Liver (tissue), 3 donors: ENCODE data around the gene TP63.

Experiments
- EGR1 ChIP-seq, 2 donors: IDR thresholded peaks; 2 replicates each; pipeline ENCODE4 v1.6.1; 2016 to 2018; ENCODE audit warnings: antibody characterized with exemption in 2 of 2, low read depth in 2 of 2
- FOXA1 ChIP-seq: IDR thresholded peaks from 2 replicates; pipeline ENCODE4 v1.6.1; 2016; ENCODE audit warnings: antibody characterized with exemption
- GABPA ChIP-seq, 2 donors: IDR thresholded peaks in 1 of 2; conservative IDR thresholded peaks in 1 of 2; 2 replicates each; pipeline ENCODE4 v1.6.1; 2016; ENCODE audit warnings: antibody characterized with exemption in 2 of 2, mild to moderate bottlenecking in 1 of 2, moderate library complexity in 1 of 2
- JUND ChIP-seq, 2 donors: IDR thresholded peaks; 2 replicates each; pipeline ENCODE4 v1.6.1; 2016; ENCODE audit warnings: antibody characterized with exemption in 2 of 2
- NR2F2 ChIP-seq: IDR thresholded peaks from 2 replicates; pipeline ENCODE4 v1.6.1; 2016; ENCODE audit warnings: antibody characterized with exemption
- RAD21 ChIP-seq, 2 donors: IDR thresholded peaks; 2 replicates each; pipeline ENCODE4 v1.6.1; 2016; ENCODE audit warnings: antibody characterized with exemption in 2 of 2, mild to moderate bottlenecking in 2 of 2
- RXRA ChIP-seq, 2 donors: IDR thresholded peaks; 2 replicates each; pipeline ENCODE4 v1.6.1; 2017 to 2018; ENCODE audit warnings: antibody characterized with exemption in 2 of 2, mild to moderate bottlenecking in 1 of 2
- SP1 ChIP-seq: IDR thresholded peaks from 2 replicates; pipeline ENCODE4 v1.6.1; 2018; ENCODE audit warnings: antibody characterized with exemption, mild to moderate bottlenecking
- TAF1 ChIP-seq: conservative IDR thresholded peaks from 2 replicates; pipeline ENCODE4 v1.6.1; 2016; ENCODE audit warnings: antibody characterized with exemption, mild to moderate bottlenecking
- YY1 ChIP-seq: IDR thresholded peaks from 2 replicates; pipeline ENCODE4 v1.6.1; 2016; ENCODE audit warnings: antibody characterized with exemption, mild to moderate bottlenecking
- TF ChIP-seq, protein P1 (sequence below): IDR thresholded peaks from 2 replicates; pipeline ENCODE4 v1.6.1; 2016; ENCODE audit warnings: antibody characterized with exemption
- TF ChIP-seq, protein P2 (sequence below): fragments of 150-350 bp; IDR thresholded peaks from 2 replicates; pipeline ENCODE4 v1.5.1; 2017; ENCODE audit warnings: improper control_type of control experiment, low read depth, low read length; ENCODE audit not compliant: missing input control
- TF ChIP-seq, protein P3 (sequence below): IDR thresholded peaks from 2 replicates; pipeline ENCODE4 v1.6.1; 2016; ENCODE audit warnings: antibody characterized with exemption, mild to moderate bottlenecking
- TF ChIP-seq, protein P4 (sequence below): IDR thresholded peaks from 2 replicates; pipeline ENCODE4 v1.6.1; 2016; ENCODE audit warnings: antibody characterized with exemption
- donor health status: healthy.
- donor health status: healthy.

DNA sequence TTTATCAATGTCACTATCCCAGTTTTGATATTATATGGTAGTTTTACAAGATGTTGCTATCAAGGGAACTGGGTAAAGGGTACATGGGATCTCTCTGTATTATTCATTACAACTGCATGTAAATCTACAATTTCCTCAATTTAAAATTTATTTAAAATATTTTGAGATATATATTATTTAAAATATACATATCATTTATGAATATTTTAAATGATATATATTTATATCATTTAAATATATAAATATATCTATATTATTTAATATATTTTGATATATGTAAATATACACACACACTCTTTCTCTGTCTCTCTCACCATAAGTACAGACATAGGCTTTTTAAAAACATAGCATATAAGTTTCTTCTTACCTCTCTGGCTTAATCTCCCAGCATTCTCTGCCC lies 104.7 kb downstream of the TP63 start:
- TF ChIP-seq, protein P1, sequence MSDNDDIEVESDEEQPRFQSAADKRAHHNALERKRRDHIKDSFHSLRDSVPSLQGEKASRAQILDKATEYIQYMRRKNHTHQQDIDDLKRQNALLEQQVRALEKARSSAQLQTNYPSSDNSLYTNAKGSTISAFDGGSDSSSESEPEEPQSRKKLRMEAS = no peak
- TF ChIP-seq FOXA1 (no peak), RAD21 (IDR thresholded peaks at IDR 0.05) (no peak), JUND (IDR thresholded peaks at IDR 0.05) (no peak), YY1 (no peak), TAF1 (no peak), GABPA (IDR thresholded peaks at IDR 0.05 in 1 of 2, conservative IDR thresholded peaks at IDR 0.05 in 1 of 2) (no peak), SP1 (no peak), RXRA (IDR thresholded peaks at IDR 0.05) (no peak), EGR1 (IDR thresholded peaks at IDR 0.05; ENCODE audit: low read depth in 2 of 2) (no peak), NR2F2 (no peak)
- TF ChIP-seq, protein P2, sequence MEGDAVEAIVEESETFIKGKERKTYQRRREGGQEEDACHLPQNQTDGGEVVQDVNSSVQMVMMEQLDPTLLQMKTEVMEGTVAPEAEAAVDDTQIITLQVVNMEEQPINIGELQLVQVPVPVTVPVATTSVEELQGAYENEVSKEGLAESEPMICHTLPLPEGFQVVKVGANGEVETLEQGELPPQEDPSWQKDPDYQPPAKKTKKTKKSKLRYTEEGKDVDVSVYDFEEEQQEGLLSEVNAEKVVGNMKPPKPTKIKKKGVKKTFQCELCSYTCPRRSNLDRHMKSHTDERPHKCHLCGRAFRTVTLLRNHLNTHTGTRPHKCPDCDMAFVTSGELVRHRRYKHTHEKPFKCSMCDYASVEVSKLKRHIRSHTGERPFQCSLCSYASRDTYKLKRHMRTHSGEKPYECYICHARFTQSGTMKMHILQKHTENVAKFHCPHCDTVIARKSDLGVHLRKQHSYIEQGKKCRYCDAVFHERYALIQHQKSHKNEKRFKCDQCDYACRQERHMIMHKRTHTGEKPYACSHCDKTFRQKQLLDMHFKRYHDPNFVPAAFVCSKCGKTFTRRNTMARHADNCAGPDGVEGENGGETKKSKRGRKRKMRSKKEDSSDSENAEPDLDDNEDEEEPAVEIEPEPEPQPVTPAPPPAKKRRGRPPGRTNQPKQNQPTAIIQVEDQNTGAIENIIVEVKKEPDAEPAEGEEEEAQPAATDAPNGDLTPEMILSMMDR = no peak
- TF ChIP-seq, protein P3, sequence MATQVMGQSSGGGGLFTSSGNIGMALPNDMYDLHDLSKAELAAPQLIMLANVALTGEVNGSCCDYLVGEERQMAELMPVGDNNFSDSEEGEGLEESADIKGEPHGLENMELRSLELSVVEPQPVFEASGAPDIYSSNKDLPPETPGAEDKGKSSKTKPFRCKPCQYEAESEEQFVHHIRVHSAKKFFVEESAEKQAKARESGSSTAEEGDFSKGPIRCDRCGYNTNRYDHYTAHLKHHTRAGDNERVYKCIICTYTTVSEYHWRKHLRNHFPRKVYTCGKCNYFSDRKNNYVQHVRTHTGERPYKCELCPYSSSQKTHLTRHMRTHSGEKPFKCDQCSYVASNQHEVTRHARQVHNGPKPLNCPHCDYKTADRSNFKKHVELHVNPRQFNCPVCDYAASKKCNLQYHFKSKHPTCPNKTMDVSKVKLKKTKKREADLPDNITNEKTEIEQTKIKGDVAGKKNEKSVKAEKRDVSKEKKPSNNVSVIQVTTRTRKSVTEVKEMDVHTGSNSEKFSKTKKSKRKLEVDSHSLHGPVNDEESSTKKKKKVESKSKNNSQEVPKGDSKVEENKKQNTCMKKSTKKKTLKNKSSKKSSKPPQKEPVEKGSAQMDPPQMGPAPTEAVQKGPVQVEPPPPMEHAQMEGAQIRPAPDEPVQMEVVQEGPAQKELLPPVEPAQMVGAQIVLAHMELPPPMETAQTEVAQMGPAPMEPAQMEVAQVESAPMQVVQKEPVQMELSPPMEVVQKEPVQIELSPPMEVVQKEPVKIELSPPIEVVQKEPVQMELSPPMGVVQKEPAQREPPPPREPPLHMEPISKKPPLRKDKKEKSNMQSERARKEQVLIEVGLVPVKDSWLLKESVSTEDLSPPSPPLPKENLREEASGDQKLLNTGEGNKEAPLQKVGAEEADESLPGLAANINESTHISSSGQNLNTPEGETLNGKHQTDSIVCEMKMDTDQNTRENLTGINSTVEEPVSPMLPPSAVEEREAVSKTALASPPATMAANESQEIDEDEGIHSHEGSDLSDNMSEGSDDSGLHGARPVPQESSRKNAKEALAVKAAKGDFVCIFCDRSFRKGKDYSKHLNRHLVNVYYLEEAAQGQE = no peak
- TF ChIP-seq, protein P4, sequence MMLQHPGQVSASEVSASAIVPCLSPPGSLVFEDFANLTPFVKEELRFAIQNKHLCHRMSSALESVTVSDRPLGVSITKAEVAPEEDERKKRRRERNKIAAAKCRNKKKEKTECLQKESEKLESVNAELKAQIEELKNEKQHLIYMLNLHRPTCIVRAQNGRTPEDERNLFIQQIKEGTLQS = no peak
